Astrocyte (in vitro differentiated cells and primary cell): Measurements from ENCODE around the gene PTGES3. TPM values are rescaled to one million over a fixed set of nuclear protein-coding genes. Genes with fewer than 3 reads are reported as not detected.

Experiments used
- DNase-seq: peaks from one replicate; pipeline ENCODE4 v3.0.0-alpha.2; 2010; ENCODE audit warnings: low read depth
- FAIRE-seq: peaks from 2 replicates; lab custom pipeline; 2011; peaks lifted over from hg19 to GRCh38; lab: Jason Lieb, UNC
- H2AFZ ChIP-seq: 2 replicates; pipeline ENCODE4 v1.6.0; 2012; ENCODE audit warnings: low read depth, low read length, inconsistent platforms
- H3K27ac ChIP-seq: 2 replicates; pipeline ENCODE4 v1.5.1; 2011; ENCODE audit warnings: low read depth, low read length, inconsistent platforms
- H3K27me3 ChIP-seq: 2 replicates; pipeline ENCODE4 v1.6.0; 2011; ENCODE audit warnings: low read length, inconsistent platforms; ENCODE audit not compliant: insufficient read depth
- H3K36me3 ChIP-seq: 2 replicates; pipeline ENCODE4 v1.5.1; 2011; ENCODE audit warnings: low read length, inconsistent platforms; ENCODE audit not compliant: insufficient read depth
- H3K4me1 ChIP-seq: 2 replicates; pipeline ENCODE4 v1.5.1; 2011; ENCODE audit warnings: low read length, inconsistent platforms; ENCODE audit not compliant: insufficient read depth
- H3K4me2 ChIP-seq: 2 replicates; pipeline ENCODE4 v1.6.0; 2012; ENCODE audit warnings: low read length, inconsistent platforms
- H3K4me3 ChIP-seq: 2 replicates; pipeline ENCODE4 v1.5.1; 2011; ENCODE audit warnings: low read depth, mild to moderate bottlenecking, low read length, inconsistent platforms; ENCODE audit not compliant: insufficient read depth
- H3K79me2 ChIP-seq: 2 replicates; pipeline ENCODE4 v1.6.0; 2012; ENCODE audit warnings: mild to moderate bottlenecking, low read length, inconsistent platforms; ENCODE audit not compliant: insufficient read depth
- H3K9ac ChIP-seq: 2 replicates; pipeline ENCODE4 v1.6.0; 2012; ENCODE audit warnings: mild to moderate bottlenecking, low read length, inconsistent platforms
- H3K9me3 ChIP-seq: 2 replicates; pipeline ENCODE4 v1.5.1; 2012; ENCODE audit warnings: low read depth, mild to moderate bottlenecking, low read length, inconsistent platforms; ENCODE audit not compliant: insufficient read depth
- H4K20me1 ChIP-seq: 2 replicates; pipeline ENCODE4 v1.6.0; 2012; ENCODE audit warnings: low read length, inconsistent platforms; ENCODE audit not compliant: insufficient read depth
- H3K27ac Mint-ChIP-seq: one replicate; pipeline ENCODE4 v1.8.0; 2021; ENCODE audit warnings: mild to moderate bottlenecking, mixed read lengths; ENCODE audit not compliant: unreplicated experiment
- H3K27me3 Mint-ChIP-seq: one replicate; pipeline ENCODE4 v1.8.0; 2021; ENCODE audit warnings: low read depth, mixed read lengths; ENCODE audit not compliant: unreplicated experiment
- H3K36me3 Mint-ChIP-seq: one replicate; pipeline ENCODE4 v1.8.0; 2021; ENCODE audit warnings: low read depth, mixed read lengths; ENCODE audit not compliant: unreplicated experiment
- H3K4me1 Mint-ChIP-seq: one replicate; pipeline ENCODE4 v1.8.0; 2021; ENCODE audit warnings: low read depth, mixed read lengths; ENCODE audit not compliant: unreplicated experiment
- H3K4me3 Mint-ChIP-seq: one replicate; pipeline ENCODE4 v1.8.0; 2021; ENCODE audit warnings: mild to moderate bottlenecking, moderate library complexity, mixed read lengths; ENCODE audit not compliant: unreplicated experiment
- H3K9me3 Mint-ChIP-seq: one replicate; pipeline ENCODE4 v1.8.0; 2021; ENCODE audit warnings: mild to moderate bottlenecking, mixed read lengths; ENCODE audit not compliant: unreplicated experiment
- EZH2 ChIP-seq: IDR thresholded peaks from 2 replicates; pipeline ENCODE4 v1.6.1; 2012; ENCODE audit warnings: mild to moderate bottlenecking, low read length, inconsistent platforms; ENCODE audit not compliant: insufficient read depth
- total RNA-seq: library from RNA; stranded (reverse); gene quantifications from 2 replicates; pipeline ENCODE4 v1.2.1, GENCODE V29; 2021
- TF ChIP-seq, protein P1 (sequence below): IDR thresholded peaks from 2 replicates; pipeline ENCODE4 v1.5.1; 2011; ENCODE audit warnings: low read depth, mild to moderate bottlenecking, inconsistent platforms, low read length, moderate library complexity; ENCODE audit not compliant: insufficient read depth

Gene PTGES3
- total RNA-seq, 1 donor from 2014 or later = 226 TPM

GRCh38 chr12:56670836-56671235 is 17.2 kb downstream of the PTGES3 start:
- peaks cover 4% of the 10 kb centered on the region for H3K36me3 Mint-ChIP-seq
- no peaks in the 10 kb centered on the region for H3K27me3 ChIP-seq
- peaks cover 86% of the 10 kb centered on the region for H3K79me2 ChIP-seq
- no peak for TF ChIP-seq EZH2
- TF ChIP-seq, protein P1, sequence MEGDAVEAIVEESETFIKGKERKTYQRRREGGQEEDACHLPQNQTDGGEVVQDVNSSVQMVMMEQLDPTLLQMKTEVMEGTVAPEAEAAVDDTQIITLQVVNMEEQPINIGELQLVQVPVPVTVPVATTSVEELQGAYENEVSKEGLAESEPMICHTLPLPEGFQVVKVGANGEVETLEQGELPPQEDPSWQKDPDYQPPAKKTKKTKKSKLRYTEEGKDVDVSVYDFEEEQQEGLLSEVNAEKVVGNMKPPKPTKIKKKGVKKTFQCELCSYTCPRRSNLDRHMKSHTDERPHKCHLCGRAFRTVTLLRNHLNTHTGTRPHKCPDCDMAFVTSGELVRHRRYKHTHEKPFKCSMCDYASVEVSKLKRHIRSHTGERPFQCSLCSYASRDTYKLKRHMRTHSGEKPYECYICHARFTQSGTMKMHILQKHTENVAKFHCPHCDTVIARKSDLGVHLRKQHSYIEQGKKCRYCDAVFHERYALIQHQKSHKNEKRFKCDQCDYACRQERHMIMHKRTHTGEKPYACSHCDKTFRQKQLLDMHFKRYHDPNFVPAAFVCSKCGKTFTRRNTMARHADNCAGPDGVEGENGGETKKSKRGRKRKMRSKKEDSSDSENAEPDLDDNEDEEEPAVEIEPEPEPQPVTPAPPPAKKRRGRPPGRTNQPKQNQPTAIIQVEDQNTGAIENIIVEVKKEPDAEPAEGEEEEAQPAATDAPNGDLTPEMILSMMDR = no peak
- H3K9ac ChIP-seq = no peak overlapping the region
- FAIRE-seq = no peak
- H3K27ac ChIP-seq = no peak overlapping the region
- H4K20me1 ChIP-seq = peaks cover 58% of the 10 kb centered on the region
- no peaks in the 10 kb centered on the region for H3K27me3 Mint-ChIP-seq
- no peaks in the 10 kb centered on the region for H3K9me3 Mint-ChIP-seq
- H3K4me1 Mint-ChIP-seq = no peaks in the 10 kb centered on the region
- H3K9me3 ChIP-seq = no peaks in the 10 kb centered on the region
- H2AFZ ChIP-seq = no peak overlapping the region
- no peak overlapping the region for H3K27ac Mint-ChIP-seq
- H3K4me1 ChIP-seq = no peaks in the 10 kb centered on the region
- no peak for DNase-seq
- H3K36me3 ChIP-seq = peaks cover 49% of the 10 kb centered on the region
- H3K4me3 ChIP-seq = no peak overlapping the region
- H3K4me3 Mint-ChIP-seq = no peak overlapping the region
- H3K4me2 ChIP-seq = no peak overlapping the region

- DNase-seq (no peak), FAIRE-seq (no peak)
- Histone ChIP-seq H3K27ac (no peak overlapping the region), H4K20me1 (peaks cover 39% of the 10 kb centered on the region), H3K4me2 (no peak overlapping the region), H3K9ac (no peak overlapping the region), H3K4me1 (no peaks in the 10 kb centered on the region), H3K27me3 (no peaks in the 10 kb centered on the region), H3K4me3 (no peak overlapping the region), H3K9me3 (no peaks in the 10 kb centered on the region), H3K79me2 (peaks cover 65% of the 10 kb centered on the region), H3K36me3 (peaks cover 63% of the 10 kb centered on the region), H2AFZ (no peak overlapping the region)
- no peaks in the 10 kb centered on the region for H3K4me1 Mint-ChIP-seq
- H3K27ac Mint-ChIP-seq = no peak overlapping the region
- H3K36me3 Mint-ChIP-seq = peaks cover 11% of the 10 kb centered on the region
- H3K4me3 Mint-ChIP-seq = no peak overlapping the region
- H3K9me3 Mint-ChIP-seq = no peaks in the 10 kb centered on the region
- TF ChIP-seq EZH2 = no peak
- TF ChIP-seq, protein P1 = no peak
- no peaks in the 10 kb centered on the region for H3K27me3 Mint-ChIP-seq
Measured at GRCh38 chr12:56668197-56668457, 20.0 kb downstream of the PTGES3 start.

DNA sequence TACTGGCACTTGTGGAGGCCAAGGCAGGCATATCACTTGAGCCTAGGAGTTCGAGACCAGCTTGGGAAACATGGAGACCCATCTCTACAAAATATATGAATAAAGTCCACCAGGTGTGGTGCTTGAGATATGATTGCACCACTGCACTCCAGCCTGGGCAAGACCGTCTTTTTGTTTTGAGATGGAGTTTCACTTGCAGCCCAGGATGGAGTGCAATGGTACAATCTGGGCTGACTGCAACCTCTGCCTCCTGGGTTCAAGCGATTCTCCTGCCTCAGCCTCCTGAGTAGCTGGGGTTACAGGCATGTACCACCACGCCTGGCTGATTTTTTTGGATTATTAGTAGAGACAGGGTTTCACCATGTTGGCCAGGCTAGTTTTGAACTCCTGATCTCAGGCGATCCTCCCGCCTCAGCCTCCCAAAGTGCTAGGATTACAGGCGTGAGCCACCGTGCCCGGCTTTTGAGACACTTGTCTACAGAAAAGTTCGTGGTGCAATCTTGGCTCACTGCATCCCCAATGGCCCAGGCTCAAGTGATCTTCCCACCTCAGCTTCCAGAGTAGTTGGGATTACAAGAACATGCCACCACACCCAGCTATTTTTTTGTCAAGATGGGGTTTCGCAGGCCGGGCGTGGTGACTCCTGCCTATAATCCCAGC is 26.0 kb downstream of the PTGES3 start:
- Mint-ChIP-seq H3K4me1 (peaks cover 9% of the 10 kb centered on the region), H3K27ac (no peak overlapping the region), H3K4me3 (no peak overlapping the region), H3K36me3 (peaks cover 13% of the 10 kb centered on the region), H3K27me3 (no peaks in the 10 kb centered on the region), H3K9me3 (no peaks in the 10 kb centered on the region)
- no peak overlapping the region for H3K9ac ChIP-seq
- H3K79me2 ChIP-seq = peaks cover 13% of the 10 kb centered on the region
- no peaks in the 10 kb centered on the region for H3K27me3 ChIP-seq
- H3K4me2 ChIP-seq = no peak overlapping the region
- H2AFZ ChIP-seq = no peak overlapping the region
- H3K27ac ChIP-seq = no peak overlapping the region
- FAIRE-seq (no peak), DNase-seq (no peak)
- H3K4me3 ChIP-seq = no peak overlapping the region
- H4K20me1 ChIP-seq = peaks cover 13% of the 10 kb centered on the region
- H3K36me3 ChIP-seq = peaks cover 30% of the 10 kb centered on the region
- H3K4me1 ChIP-seq = no peaks in the 10 kb centered on the region
- H3K9me3 ChIP-seq = no peaks in the 10 kb centered on the region
- no peak for TF ChIP-seq EZH2
- TF ChIP-seq, protein P1 = no peak
